Mesenchymal stem cell (in vitro differentiated cells and primary cell): ENCODE results near the gene PRR5.

ENCODE experiments used
- DNase-seq: peaks from one replicate; pipeline ENCODE4 v3.0.0-alpha.2; 2013
- H2AFZ ChIP-seq: one replicate; pipeline ENCODE4 v1.6.1; 2013; ENCODE audit warnings: low read depth, mild to moderate bottlenecking, control low read depth, inconsistent platforms, low read length, moderate library complexity
- H2AK5ac ChIP-seq: 2 replicates; pipeline ENCODE4 v1.6.1; 2013; ENCODE audit warnings: low read length, moderate library complexity, mild to moderate bottlenecking, inconsistent platforms; ENCODE audit not compliant: severe bottlenecking
- H2BK120ac ChIP-seq: one replicate; pipeline ENCODE4 v1.6.1; 2013; ENCODE audit warnings: low read depth, mild to moderate bottlenecking, inconsistent platforms, low read length, moderate library complexity
- H2BK12ac ChIP-seq, 2 experiments: one replicate each; pipeline ENCODE4 v1.6.1; 2013; ENCODE audit warnings: inconsistent platforms in 2 of 2, low read length in 2 of 2, mild to moderate bottlenecking in 2 of 2, moderate library complexity in 2 of 2, control low read depth in 1 of 2
- H2BK15ac ChIP-seq: one replicate; pipeline ENCODE4 v1.6.1; 2013; ENCODE audit warnings: mild to moderate bottlenecking, low read depth, inconsistent platforms; ENCODE audit not compliant: poor library complexity, severe bottlenecking
- H2BK5ac ChIP-seq: 2 replicates; pipeline ENCODE4 v1.6.1; 2013; ENCODE audit warnings: low read depth, mild to moderate bottlenecking, low read length, control low read depth, inconsistent platforms; ENCODE audit not compliant: poor library complexity, severe bottlenecking
- H3K14ac ChIP-seq, 2 experiments: one replicate each; pipeline ENCODE4 v1.6.1; 2013; ENCODE audit warnings: inconsistent platforms in 2 of 2, low read length in 2 of 2, control low read depth in 1 of 2, mild to moderate bottlenecking in 1 of 2, moderate library complexity in 1 of 2
- H3K18ac ChIP-seq, 2 experiments: one replicate each; pipeline ENCODE4 v1.6.1; 2013; ENCODE audit warnings: inconsistent platforms in 2 of 2, low read length in 2 of 2, control low read depth in 1 of 2, low read depth in 1 of 2, mild to moderate bottlenecking in 1 of 2
- H3K23ac ChIP-seq, 2 experiments: one replicate each; pipeline ENCODE4 v1.6.1; 2013; ENCODE audit warnings: inconsistent platforms in 2 of 2, low read length in 2 of 2, mild to moderate bottlenecking in 2 of 2, moderate library complexity in 2 of 2, control low read depth in 1 of 2
- H3K27ac ChIP-seq: 2 replicates; pipeline ENCODE4 v1.5.1; 2013; ENCODE audit warnings: mild to moderate bottlenecking, moderate library complexity, low read length, control low read depth, inconsistent platforms; ENCODE audit not compliant: poor library complexity, severe bottlenecking
- H3K27me3 ChIP-seq, 2 experiments: 2 replicates each; pipeline versions ENCODE4 v1.6.1 to v1.7.0; 2013; ENCODE audit warnings: low read length in 2 of 2, mild to moderate bottlenecking in 2 of 2, moderate library complexity in 2 of 2, control low read depth in 1 of 2, inconsistent platforms in 1 of 2; ENCODE audit not compliant: control insufficient read depth in 1 of 2, insufficient read depth in 1 of 2
- H3K36me3 ChIP-seq, 2 experiments: 2 replicates each; pipeline versions ENCODE4 v1.6.1 to v1.7.0; 2013; ENCODE audit warnings: low read length in 2 of 2, control low read depth in 1 of 2, inconsistent platforms in 1 of 2, low read depth in 1 of 2, mild to moderate bottlenecking in 1 of 2; ENCODE audit not compliant: insufficient read depth in 2 of 2, control insufficient read depth in 1 of 2
- H3K4ac ChIP-seq, 2 experiments: one replicate each; pipeline ENCODE4 v1.6.1; 2013; ENCODE audit warnings: inconsistent platforms in 2 of 2, low read length in 2 of 2, mild to moderate bottlenecking in 2 of 2, moderate library complexity in 2 of 2, control low read depth in 1 of 2, low read depth in 1 of 2
- H3K4me1 ChIP-seq: 2 replicates; pipeline ENCODE4 v1.6.1; 2013; ENCODE audit warnings: low read depth, low read length, control low read depth; ENCODE audit not compliant: control insufficient read depth, insufficient read depth
- H3K4me2 ChIP-seq: 2 replicates; pipeline ENCODE4 v1.6.1; 2013; ENCODE audit warnings: low read length, mild to moderate bottlenecking, inconsistent platforms; ENCODE audit not compliant: poor library complexity, severe bottlenecking
- H3K4me3 ChIP-seq, 2 experiments: 2 replicates each; pipeline versions ENCODE4 v1.5.1 to v1.7.0; 2013; ENCODE audit warnings: low read length in 2 of 2, mild to moderate bottlenecking in 2 of 2, control low read depth in 1 of 2, low read depth in 1 of 2; ENCODE audit not compliant: insufficient read depth in 1 of 2
- H3K79me1 ChIP-seq: replicated peaks from 2 replicates; pipeline ENCODE4 v1.6.1; 2013; ENCODE audit warnings: mild to moderate bottlenecking, control low read depth, low read length, inconsistent platforms; ENCODE audit not compliant: poor library complexity, severe bottlenecking
- H3K9ac ChIP-seq: 2 replicates; pipeline ENCODE4 v1.7.0; 2013; ENCODE audit warnings: mild to moderate bottlenecking, low read length, moderate library complexity
- H3K9me3 ChIP-seq: 2 replicates; pipeline ENCODE4 v1.7.0; 2013; ENCODE audit warnings: mild to moderate bottlenecking, low read length; ENCODE audit not compliant: control insufficient read depth
- H4K8ac ChIP-seq: one replicate; pipeline ENCODE4 v1.6.1; 2013; ENCODE audit warnings: inconsistent platforms, mild to moderate bottlenecking, low read length, moderate library complexity
- H4K91ac ChIP-seq: one replicate; pipeline ENCODE4 v1.6.1; 2013; ENCODE audit warnings: mild to moderate bottlenecking, low read length, inconsistent platforms
- WGBS: methylation state at CpG from one replicate; pipeline ENCODE4 v1.1.7; 2013; ENCODE audit warnings: mixed read lengths; 5-methylcytosine and 5-hydroxymethylcytosine counted together

PRR5 gene

DNA sequence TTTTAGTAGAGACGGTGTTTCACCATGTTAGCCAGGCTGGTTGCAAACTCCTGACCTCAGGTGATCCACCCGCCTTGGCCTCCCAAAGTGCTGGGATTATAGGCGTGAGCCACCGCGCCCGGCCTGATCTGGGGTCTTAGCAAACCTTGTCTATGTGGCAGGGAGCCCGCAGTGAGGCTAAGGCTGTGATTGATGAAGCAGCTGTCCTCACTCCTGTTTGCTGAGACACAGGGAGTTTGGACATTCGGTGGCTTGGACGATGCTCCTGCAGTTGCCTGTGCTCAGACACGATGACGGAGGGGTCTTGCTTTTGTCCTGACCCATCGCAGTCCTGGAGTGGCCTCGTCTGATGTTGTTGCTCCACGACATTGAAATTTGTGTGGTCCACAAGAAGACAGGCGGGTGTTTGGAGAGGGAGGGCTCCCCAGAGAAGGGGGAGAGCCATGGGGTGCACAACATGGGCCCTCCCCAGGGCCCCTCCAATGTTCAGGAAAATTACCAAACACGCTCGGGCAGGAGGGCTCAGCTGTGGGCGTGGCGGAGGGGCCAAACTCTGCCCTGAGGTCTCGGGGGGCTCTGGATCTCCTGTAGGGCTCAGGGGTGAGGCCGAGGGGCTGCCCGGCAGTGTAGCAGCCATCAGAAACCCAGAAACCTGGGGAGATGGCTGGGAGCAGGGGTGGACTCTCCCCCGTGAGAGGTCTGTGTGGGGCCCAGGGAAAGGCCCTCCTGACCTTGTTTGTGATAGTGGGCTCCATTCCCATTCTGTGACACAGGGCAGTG lies 41.8 kb upstream of the PRR5 start:
- H2AK5ac ChIP-seq, result no peak overlapping the region
- no peak overlapping the region for H3K18ac ChIP-seq
- H3K4me3 ChIP-seq, result no peak overlapping the region
- no peak overlapping the region for H3K27ac ChIP-seq
- no peak overlapping the region for H3K23ac ChIP-seq
- peaks cover 20% of the 10 kb centered on the region for H3K4me1 ChIP-seq
- H3K4me2 ChIP-seq, result no peak overlapping the region
- 92% methylated on average over 23 of the region's 23 CpGs for WGBS
- no peak overlapping the region for H2BK5ac ChIP-seq
- H2BK12ac ChIP-seq, result peak overlapping the region in 1 of 2 experiments; percentile 44
- no peak overlapping the region for H4K8ac ChIP-seq
- H2BK15ac ChIP-seq, result no peak overlapping the region
- H2AFZ ChIP-seq, result no peak overlapping the region
- no peak overlapping the region for H2BK120ac ChIP-seq
- no peak overlapping the region for H3K9ac ChIP-seq
- no peak overlapping the region for H3K4ac ChIP-seq
- no peak for DNase-seq
- H3K14ac ChIP-seq, result no peak overlapping the region
- no peak overlapping the region for H4K91ac ChIP-seq
- no peaks in the 10 kb centered on the region for H3K79me1 ChIP-seq
- H3K36me3 ChIP-seq, result no peaks in the 10 kb centered on the region
- H3K27me3 ChIP-seq, result peaks cover 0 to 32% of the 10 kb centered on the region in 2 experiments
- no peaks in the 10 kb centered on the region for H3K9me3 ChIP-seq

DNA sequence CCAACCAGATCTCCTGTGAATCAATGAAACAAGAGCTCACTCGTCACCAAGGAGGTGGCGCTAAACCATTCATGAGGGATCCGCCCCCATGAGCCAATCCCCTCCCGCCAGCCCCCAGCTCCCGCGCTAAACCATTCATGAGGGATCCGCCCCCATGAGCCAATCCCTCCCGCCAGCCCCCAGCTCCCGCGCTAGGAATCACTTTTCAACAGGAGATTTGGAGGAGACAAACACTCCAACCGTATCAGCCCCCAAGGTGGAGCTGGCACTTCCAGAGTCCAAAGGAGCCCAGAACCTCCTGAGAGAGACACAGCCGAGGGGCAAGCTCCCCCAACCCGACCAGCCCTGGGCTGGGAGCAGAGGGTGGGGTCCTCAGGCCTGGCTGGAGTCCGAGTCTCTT lies 40.9 kb upstream of the PRR5 start:
- peaks cover 21% of the 10 kb centered on the region for H3K4me1 ChIP-seq
- DNase-seq, result peak; percentile 33
- no peak overlapping the region for H2BK12ac ChIP-seq
- H3K9ac ChIP-seq, result no peak overlapping the region
- H3K4me3 ChIP-seq, result no peak overlapping the region
- no peak overlapping the region for H3K14ac ChIP-seq
- H2AFZ ChIP-seq, result no peak overlapping the region
- H3K9me3 ChIP-seq, result no peaks in the 10 kb centered on the region
- no peak overlapping the region for H2BK120ac ChIP-seq
- H4K91ac ChIP-seq, result no peak overlapping the region
- no peak overlapping the region for H2AK5ac ChIP-seq
- no peak overlapping the region for H3K4ac ChIP-seq
- no peak overlapping the region for H3K18ac ChIP-seq
- H2BK15ac ChIP-seq, result no peak overlapping the region
- H3K23ac ChIP-seq, result no peak overlapping the region
- H3K36me3 ChIP-seq, result no peaks in the 10 kb centered on the region
- H4K8ac ChIP-seq, result no peak overlapping the region
- H3K27me3 ChIP-seq, result peaks cover 0 to 32% of the 10 kb centered on the region in 2 experiments
- 22% methylated on average over 13 of the region's 14 CpGs for WGBS
- no peak overlapping the region for H3K27ac ChIP-seq
- H2BK5ac ChIP-seq, result no peak overlapping the region
- no peaks in the 10 kb centered on the region for H3K79me1 ChIP-seq
- H3K4me2 ChIP-seq, result no peak overlapping the region

DNA sequence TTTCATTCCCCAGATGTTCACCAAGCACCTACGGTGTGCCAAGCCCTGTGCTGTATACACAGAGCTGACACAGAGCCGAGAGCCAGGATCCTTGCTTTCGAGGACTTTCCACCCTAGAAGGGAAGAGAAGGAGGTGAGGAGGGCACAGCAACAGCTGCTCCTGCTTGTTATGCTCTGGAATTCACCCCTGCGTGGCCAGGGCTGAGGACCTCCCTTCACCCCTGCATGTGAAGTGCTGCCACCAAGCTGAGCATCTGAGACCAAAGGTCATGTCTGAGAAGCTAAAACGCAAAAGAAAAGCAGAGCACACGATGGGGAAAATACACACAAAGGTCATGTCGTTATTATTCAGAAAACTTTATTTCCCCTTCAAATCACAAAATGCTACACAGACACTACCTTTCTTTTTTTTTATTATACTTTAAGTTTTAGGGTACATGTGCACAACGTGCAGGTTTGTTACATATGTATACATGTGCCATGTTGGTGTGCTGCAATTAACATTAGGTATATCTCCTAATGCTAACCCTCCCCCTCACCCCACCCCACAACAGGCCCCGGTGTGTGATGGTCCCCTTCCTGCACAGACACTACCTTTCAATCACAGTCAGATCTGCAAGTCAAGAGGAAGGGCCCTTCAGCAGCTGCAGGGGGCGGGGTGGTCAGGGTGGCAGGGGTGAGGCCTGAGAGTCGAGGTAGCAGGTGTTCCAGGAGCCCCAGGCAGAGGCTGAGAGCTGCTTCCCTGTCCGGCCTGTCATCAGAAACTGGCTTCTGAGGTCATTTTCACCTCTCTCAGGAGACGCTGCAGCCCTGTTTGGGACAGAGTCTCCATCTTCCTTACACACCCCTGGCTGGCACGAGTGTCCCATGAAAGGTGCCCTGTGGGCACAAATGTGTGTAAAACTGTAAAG lies 40.1 kb upstream of the PRR5 start:
- Histone ChIP-seq H3K36me3 (no peaks in the 10 kb centered on the region), H4K8ac (no peak overlapping the region), H3K27me3 (peaks cover 0 to 32% of the 10 kb centered on the region in 2 experiments), H2BK15ac (no peak overlapping the region), H3K79me1 (no peaks in the 10 kb centered on the region), H3K18ac (no peak overlapping the region), H2BK120ac (no peak overlapping the region), H3K9ac (no peak overlapping the region), H2BK12ac (no peak overlapping the region), H3K4me3 (no peak overlapping the region), H3K23ac (no peak overlapping the region), H2AK5ac (no peak overlapping the region), H3K14ac (no peak overlapping the region), H3K4me2 (no peak overlapping the region), H2AFZ (no peak overlapping the region), H3K27ac (no peak overlapping the region), H3K4me1 (peaks cover 21% of the 10 kb centered on the region), H3K4ac (no peak overlapping the region), H3K9me3 (no peaks in the 10 kb centered on the region), H2BK5ac (no peak overlapping the region), H4K91ac (peak overlapping the region; percentile 2)
- WGBS, result 75% methylated on average over 11 of the region's 14 CpGs
- no peak for DNase-seq
